GM21737 (cell line): ENCODE data around the gene GARIN5B.
"Not testable (repeated sequence)": the region's sequence is repeated elsewhere in the genome, so short reads cannot be mapped to it uniquely, and the experiment has no call there.

ENCODE experiments used
- ATAC-seq: cut with Tn5 transposase; IDR thresholded peaks from one replicate; pipeline ENCODE4 v1.9.1; 2021; ENCODE audit warnings: mild to moderate bottlenecking, moderate library complexity; ENCODE audit not compliant: unreplicated experiment

Gene GARIN5B

GRCh38 chr19:55362990-55363716 lies at the start of gene GARIN5B:
Gene GARIN5B, minus strand, starts transcription at chr19:55363260. Its CDS starts 194 bp downstream, at chr19:55363066.
- no peak for ATAC-seq

- ATAC-seq = no peak
Observed at GRCh38 chr19:55410168-55410567, 47.1 kb upstream of the GARIN5B start.

GRCh38 chr19:55409179-55409578 lies 46.1 kb upstream of the GARIN5B start:
- not testable (repeated sequence) for ATAC-seq

GRCh38 chr19:55408533-55408872 lies 45.4 kb upstream of the GARIN5B start:
- ATAC-seq = no peak

- ATAC-seq = peak; percentile 79
Observed at GRCh38 chr19:55407800-55408532, 44.9 kb upstream of the GARIN5B start.

- not testable (repeated sequence) for ATAC-seq
Observed at GRCh38 chr19:55407550-55407799, 44.4 kb upstream of the GARIN5B start, which contains the start of gene UBE2S. Gene UBE2S, minus strand, starts transcription at chr19:55407788. Its CDS starts 199 bp downstream, at chr19:55407589.

GRCh38 chr19:55406826-55407549 lies 43.9 kb upstream of the GARIN5B start:
- no peak for ATAC-seq

- no peak for ATAC-seq
Observed at GRCh38 chr19:55406091-55406825, 43.2 kb upstream of the GARIN5B start.

GRCh38 chr19:55405638-55406037 lies 42.6 kb upstream of the GARIN5B start:
- no peak for ATAC-seq

GRCh38 chr19:55402509-55402908 lies 39.4 kb upstream of the GARIN5B start:
- no peak for ATAC-seq

- ATAC-seq = not testable (repeated sequence)
Observed at GRCh38 chr19:55401390-55401789, 38.3 kb upstream of the GARIN5B start.

GRCh38 chr19:55400281-55401087 lies 37.4 kb upstream of the GARIN5B start:
- ATAC-seq = no peak

- no peak for ATAC-seq
Observed at GRCh38 chr19:55398200-55398925, 35.3 kb upstream of the GARIN5B start.

- ATAC-seq = no peak
Observed at GRCh38 chr19:55392820-55393761, 30.0 kb upstream of the GARIN5B start.

GRCh38 chr19:55391702-55392615 lies 28.9 kb upstream of the GARIN5B start:
- ATAC-seq = no peak

GRCh38 chr19:55391191-55391670 lies 28.2 kb upstream of the GARIN5B start:
- ATAC-seq = no peak

- ATAC-seq = no peak
Observed at GRCh38 chr19:55390461-55390880, 27.4 kb upstream of the GARIN5B start.
